Stomach (tissue), 4 donors: ENCODE results near the gene BORCS5.
A peak's percentile ranks its signal among the peaks of the same experiment; 100 is the strongest.

Source experiments
- POLR2AphosphoS5 ChIP-seq, 3 donors: sonication (generic); formaldehyde crosslinking; IDR thresholded peaks; one replicate each; pipeline ENCODE4 v1.6.1; 2016; ENCODE audit warnings: antibody characterized with exemption in 3 of 3
- TF ChIP-seq, protein P1 (sequence below), 7 experiments: fragments of 450-650 bp in 4 of 7; fragments of 200-600 bp in 3 of 7; sonication (generic) in 3 of 7; IDR thresholded peaks; one replicate each; pipeline ENCODE4 v1.5.1; 2016 to 2019; ENCODE audit warnings: antibody characterized with exemption in 7 of 7, control low read depth in 2 of 7, mild to moderate bottlenecking in 1 of 7

DNA sequence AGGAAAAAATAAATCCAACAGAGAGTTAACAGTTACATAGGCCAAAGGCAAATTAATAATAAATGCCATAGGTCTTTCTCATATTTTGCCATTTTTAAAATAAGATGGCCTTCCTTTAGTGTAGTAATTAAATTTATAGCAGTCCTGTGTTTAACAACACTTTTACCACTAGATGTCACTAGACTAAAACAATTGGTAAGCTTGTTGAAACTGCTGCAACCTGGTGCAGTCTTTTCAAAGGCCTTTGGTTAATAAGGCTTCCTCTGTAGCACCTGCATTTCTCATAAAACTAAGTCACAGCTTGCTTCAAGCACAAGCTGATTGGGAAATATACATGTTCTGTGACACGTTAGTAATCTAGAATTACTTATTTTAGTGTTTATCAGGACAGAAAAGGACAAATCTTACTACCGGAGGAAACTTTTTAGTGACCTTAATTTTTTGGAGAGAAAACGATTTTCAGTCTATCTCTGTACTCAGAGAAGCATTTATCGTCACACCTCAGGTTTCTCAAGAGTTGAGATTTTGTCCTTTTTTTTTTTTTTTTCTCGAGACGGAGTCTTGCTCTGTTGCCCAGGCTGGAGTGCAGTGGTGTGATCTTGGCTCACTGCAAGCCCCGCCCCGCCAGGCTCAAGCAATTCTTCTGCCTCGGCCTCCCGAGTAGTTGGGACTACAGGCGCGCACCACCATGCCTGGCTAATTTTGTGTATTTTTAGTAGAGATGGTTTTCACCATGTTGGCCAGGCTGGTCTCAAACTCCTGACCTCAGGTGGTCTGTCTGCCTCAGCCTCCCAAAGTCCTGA lies 20.0 kb downstream of the BORCS5 start:
- TF ChIP-seq, protein P1, sequence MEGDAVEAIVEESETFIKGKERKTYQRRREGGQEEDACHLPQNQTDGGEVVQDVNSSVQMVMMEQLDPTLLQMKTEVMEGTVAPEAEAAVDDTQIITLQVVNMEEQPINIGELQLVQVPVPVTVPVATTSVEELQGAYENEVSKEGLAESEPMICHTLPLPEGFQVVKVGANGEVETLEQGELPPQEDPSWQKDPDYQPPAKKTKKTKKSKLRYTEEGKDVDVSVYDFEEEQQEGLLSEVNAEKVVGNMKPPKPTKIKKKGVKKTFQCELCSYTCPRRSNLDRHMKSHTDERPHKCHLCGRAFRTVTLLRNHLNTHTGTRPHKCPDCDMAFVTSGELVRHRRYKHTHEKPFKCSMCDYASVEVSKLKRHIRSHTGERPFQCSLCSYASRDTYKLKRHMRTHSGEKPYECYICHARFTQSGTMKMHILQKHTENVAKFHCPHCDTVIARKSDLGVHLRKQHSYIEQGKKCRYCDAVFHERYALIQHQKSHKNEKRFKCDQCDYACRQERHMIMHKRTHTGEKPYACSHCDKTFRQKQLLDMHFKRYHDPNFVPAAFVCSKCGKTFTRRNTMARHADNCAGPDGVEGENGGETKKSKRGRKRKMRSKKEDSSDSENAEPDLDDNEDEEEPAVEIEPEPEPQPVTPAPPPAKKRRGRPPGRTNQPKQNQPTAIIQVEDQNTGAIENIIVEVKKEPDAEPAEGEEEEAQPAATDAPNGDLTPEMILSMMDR (IDR thresholded peaks at IDR 0.05) = peak in 5 of 7 experiments; percentile 59 to 83 (median 74)
- peak in 1 of 3 donors; percentile 29 for TF ChIP-seq POLR2AphosphoS5 (IDR thresholded peaks at IDR 0.05)
